ENCODE data around the gene TRIM22. TPM values are rescaled to one million over a fixed set of nuclear protein-coding genes. Genes with fewer than 3 reads are reported as not detected.

Gene TRIM22
- total RNA-seq, 2 donors from 2014 or later: 91.0 to 159 TPM

DNA sequence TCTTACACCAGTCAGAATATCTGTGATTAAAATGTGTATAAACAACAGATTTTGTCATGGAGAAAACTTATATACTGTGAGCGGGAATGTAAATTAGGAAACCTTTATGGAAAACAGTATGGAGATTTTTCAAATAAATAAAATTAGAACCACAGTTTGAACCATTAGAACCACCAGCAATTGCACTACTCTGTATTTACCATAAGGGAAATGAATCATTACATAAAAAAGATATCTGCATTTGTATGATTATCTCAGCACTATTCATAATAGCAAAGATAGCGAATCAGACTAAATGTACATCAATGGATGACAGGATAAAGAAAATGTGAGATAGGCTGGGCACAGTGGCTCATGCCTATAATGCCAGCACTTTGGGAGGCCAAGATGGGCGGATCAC is 57.0 kb downstream of the TRIM22 start:
- H3K27me3 Mint-ChIP-seq: no peaks in the 10 kb centered on the region
- ATAC-seq (replicated peaks): no peak
- no peaks in the 10 kb centered on the region for H3K9me3 Mint-ChIP-seq
- H3K27ac Mint-ChIP-seq: no peak overlapping the region
- H3K4me3 Mint-ChIP-seq: no peak overlapping the region
- no peaks in the 10 kb centered on the region for H3K36me3 Mint-ChIP-seq (ENCODE audit: low read depth)
- no peaks in the 10 kb centered on the region for H3K4me1 Mint-ChIP-seq

DNA sequence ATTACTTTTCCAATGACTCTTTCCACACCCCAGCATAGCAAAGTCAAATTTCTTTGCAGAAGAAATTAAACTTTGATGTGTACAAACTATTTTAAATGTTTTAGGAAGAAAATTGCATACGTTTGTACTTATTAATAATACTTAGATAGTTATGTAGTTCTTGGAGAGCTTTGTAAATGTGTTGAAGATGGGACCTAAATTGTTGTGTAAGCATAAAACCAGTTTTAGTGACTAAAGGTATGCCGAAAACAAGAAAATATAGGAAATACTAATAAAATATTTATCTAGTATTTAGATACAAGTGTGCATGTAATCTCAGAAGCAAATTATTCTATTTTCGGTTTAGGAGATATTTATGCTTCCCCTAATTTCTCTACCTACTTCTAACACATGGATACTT is 60.2 kb downstream of the TRIM22 start:
- no peak for ATAC-seq (replicated peaks)
- no peak overlapping the region for H3K4me3 Mint-ChIP-seq
- H3K9me3 Mint-ChIP-seq: no peaks in the 10 kb centered on the region
- H3K27ac Mint-ChIP-seq: no peak overlapping the region
- H3K4me1 Mint-ChIP-seq: no peaks in the 10 kb centered on the region
- H3K27me3 Mint-ChIP-seq: no peaks in the 10 kb centered on the region
- H3K36me3 Mint-ChIP-seq (ENCODE audit: low read depth): no peaks in the 10 kb centered on the region

DNA sequence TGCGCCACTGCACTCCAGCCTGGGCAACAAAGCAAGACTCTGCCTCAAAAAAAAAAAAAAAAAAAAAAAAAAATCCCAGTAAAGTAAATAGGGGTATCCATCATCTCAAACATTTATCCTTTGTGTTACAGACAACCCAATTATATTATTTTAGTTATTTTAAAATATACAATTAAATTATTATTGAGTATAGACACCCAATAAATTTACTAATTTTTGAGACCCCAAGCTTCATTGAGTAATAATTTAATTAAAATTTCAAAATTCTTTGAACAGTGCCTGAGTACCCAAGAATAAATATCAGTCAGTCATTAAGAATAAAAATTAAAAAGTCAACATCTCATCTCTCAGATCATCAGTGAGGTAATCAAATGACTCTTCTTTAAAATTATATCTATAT is 64.4 kb downstream of the TRIM22 start, which contains the start of gene OR52N4:
Gene OR52N4 (plus strand): TSS at position 301 of the 400 bp plus-strand sequence. CDS start 498 bp downstream, outside the sequence.
- no peaks in the 10 kb centered on the region for H3K27me3 Mint-ChIP-seq
- no peaks in the 10 kb centered on the region for H3K36me3 Mint-ChIP-seq (ENCODE audit: low read depth)
- no peaks in the 10 kb centered on the region for H3K9me3 Mint-ChIP-seq
- ATAC-seq (replicated peaks): no peak
- H3K4me3 Mint-ChIP-seq: no peak within 1 kb of the TSS
- H3K4me1 Mint-ChIP-seq: no peaks in the 10 kb centered on the region
- H3K27ac Mint-ChIP-seq: no peak within 1 kb of the TSS

Other genes with a start within 250 kb of the TRIM22 start
- gene OR51I1, start 248.3 kb upstream of the TRIM22 start, total RNA-seq: not detected
- gene OR51I2, start 240.5 kb upstream of the TRIM22 start, total RNA-seq: not detected
- not detected for gene OR52D1, start 201.1 kb upstream of the TRIM22 start, total RNA-seq
- gene UBQLN3, start 179.8 kb upstream of the TRIM22 start, total RNA-seq: under 1 TPM in 1 of 2 donors, not detected in 1; 0.34 TPM
- gene UBQLNL, start 173.1 kb upstream of the TRIM22 start, total RNA-seq: under 1 TPM in 1 of 2 donors, not detected in 1; 0.50 TPM
- under 1 TPM in 1 of 2 donors, not detected in 1; 0.34 TPM for gene OR52H1, start 141.2 kb upstream of the TRIM22 start, total RNA-seq
- gene OR52B6, start 108.9 kb upstream of the TRIM22 start, total RNA-seq: not detected
- under 1 TPM; 0.19 TPM for gene TRIM6, start 93.2 kb upstream of the TRIM22 start, total RNA-seq
- 1 to 10 TPM; 6.7 to 7.1 TPM for gene TRIM34, start 64.8 kb upstream of the TRIM22 start, total RNA-seq
- 10 to 100 TPM; 11.4 to 18.8 TPM for gene TRIM5, start 4.7 kb upstream of the TRIM22 start, total RNA-seq
- gene OR56B1, start 46.7 kb downstream of the TRIM22 start, total RNA-seq: under 1 TPM in 1 of 2 donors, not detected in 1; 0.29 TPM
- gene OR52N4, start 64.5 kb downstream of the TRIM22 start, total RNA-seq: 1 to 10 TPM in 1 of 2 donors, under 1 TPM in 1; 0.26 to 1.8 TPM
- gene OR52N5, start 93.6 kb downstream of the TRIM22 start, total RNA-seq: not detected
- gene OR52N1, start 101.5 kb downstream of the TRIM22 start, total RNA-seq: under 1 TPM in 1 of 2 donors, not detected in 1; 0.09 TPM
- gene OR52N2, start 119.1 kb downstream of the TRIM22 start, total RNA-seq: not detected
- not detected for gene OR52E6, start 152.1 kb downstream of the TRIM22 start, total RNA-seq
- gene OR52E8, start 167.9 kb downstream of the TRIM22 start, total RNA-seq: not detected
- not detected for gene OR52E4, start 190.8 kb downstream of the TRIM22 start, total RNA-seq
- not detected for gene OR52E5, start 203.4 kb downstream of the TRIM22 start, total RNA-seq

All from activated T-helper 17 cell treated with anti-CD3 and anti-CD28 coated beads, Interleukin-2, amount 50 U/mL, for 72 hours (primary cell).